Hematopoietic multipotent progenitor cell treated with erythropoietin and hydrocortisone succinate and interleukin-3 and kit ligand, for 8 days (in vitro differentiated cells): Measurements from ENCODE around the gene MTMR11.
"Not testable (repeated sequence)": the region's sequence is repeated elsewhere in the genome, so short reads cannot be mapped to it uniquely, and the experiment has no call there.

Experiments
- DNase-seq: peaks from one replicate; pipeline ENCODE4 v3.0.0-alpha.2; 2015

Gene MTMR11

DNA sequence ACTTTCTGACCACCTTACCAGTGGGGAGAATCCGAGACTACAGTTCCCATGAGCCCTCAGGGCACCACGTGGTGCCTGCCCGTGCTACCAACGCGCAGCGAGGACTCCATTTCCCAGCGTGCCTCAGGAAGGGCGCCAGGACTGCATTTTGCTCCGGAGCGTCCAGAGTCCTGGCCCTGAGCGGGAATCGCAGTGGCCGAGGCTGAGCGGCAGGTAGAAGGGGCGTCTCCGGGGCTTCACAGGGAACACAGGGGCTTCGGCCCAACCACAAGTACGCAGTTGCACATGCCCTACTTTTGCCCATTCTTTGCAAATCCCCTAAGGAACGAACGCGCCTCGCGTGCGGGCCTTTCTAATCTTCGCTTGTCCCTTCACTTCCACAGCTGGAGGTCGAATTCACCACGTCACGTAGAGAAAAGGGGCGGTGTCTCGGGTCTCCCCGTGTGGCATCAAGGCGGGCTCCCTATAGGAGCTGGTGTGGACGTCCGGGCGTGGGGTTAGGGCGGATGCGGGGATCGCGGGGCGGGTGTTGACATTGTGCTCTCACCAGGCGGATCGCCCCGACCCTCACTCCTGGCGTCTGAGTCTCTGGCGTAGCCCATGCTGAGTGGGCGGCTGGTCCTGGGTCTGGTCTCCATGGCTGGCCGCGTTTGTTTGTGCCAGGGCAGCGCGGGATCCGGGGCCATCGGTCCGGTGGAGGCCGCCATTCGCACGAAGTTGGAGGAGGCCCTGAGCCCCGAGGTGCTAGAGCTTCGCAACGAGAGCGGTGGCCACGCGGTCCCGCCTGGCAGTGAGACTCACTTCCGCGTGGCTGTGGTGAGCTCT is 37.0 kb downstream of the MTMR11 start, which contains the start of gene BOLA1:
TSS of gene BOLA1 (plus strand) at position 109 of the 825 bp plus-strand sequence. CDS start at position 601, 492 bp downstream.
- peak; percentile 95 for DNase-seq

DNA sequence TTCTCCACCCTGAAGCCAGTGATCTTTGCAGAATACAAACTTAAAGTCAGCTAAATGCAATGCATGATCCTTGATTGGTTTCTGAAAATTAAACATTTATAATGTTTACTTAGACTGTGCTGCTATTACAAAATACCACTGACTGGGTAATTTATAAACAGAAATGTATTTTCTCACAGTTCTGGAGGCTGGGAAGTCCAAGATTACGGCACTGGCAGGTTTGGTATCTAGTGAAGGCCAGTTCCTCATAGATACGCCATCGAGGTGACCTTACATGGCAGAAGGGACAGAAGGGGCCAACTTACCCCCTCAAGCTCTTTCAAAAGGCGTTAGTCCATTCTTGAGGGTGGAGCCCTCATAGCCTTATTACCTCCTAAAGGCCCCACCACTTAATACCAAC is 40.1 kb downstream of the MTMR11 start:
- DNase-seq: no peak

DNA sequence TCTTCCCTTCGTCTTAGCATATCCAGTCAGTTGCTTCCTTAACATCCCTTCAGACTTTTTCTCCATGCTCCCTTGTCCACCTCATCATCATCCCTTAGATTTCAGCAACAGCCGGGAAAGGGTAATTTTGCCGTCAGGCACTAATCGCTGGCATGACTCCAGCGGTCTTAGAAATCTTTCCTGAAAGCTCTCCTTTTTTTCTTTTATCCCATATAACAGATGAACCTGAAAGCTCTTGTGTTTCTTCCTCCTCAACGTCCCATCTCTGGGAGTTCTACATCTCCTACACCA is 47.7 kb downstream of the MTMR11 start:
- DNase-seq: no peak

DNA sequence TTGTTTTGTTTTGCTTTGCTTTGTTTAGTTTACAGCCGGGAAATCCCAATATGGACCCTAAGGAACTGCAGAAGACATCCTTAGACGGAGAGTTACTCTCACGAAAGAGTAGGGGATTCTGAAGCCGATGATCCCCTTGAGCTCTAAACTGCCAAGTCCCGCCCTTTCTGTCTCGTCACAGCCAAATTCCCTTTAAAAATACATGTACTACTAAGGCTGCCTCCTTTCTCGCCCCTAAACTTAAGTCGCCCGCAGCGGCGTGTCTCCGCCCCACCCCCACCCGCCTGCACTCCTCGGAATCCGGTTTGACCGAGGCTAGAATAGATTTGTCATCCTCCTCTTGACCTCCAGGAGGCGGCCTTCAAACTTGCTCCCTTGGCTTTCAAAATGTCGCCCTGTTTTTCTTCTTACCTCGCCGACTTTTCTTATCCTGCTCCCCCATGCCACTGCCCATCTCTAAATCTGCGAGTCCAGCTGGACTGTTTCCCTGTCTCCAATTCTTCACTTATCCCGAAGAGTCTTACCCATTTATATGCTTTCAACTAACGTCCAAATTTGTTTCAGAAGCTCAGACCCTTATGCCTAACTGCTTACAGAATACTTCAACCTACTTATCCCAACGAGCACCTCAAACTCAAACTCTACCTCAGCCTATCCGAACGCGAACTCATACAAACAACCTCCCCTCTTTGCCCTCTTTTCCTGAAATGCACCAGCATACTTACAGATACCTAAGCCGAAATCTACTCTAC is 48.3 kb downstream of the MTMR11 start:
- peak; percentile 97 for DNase-seq

DNA sequence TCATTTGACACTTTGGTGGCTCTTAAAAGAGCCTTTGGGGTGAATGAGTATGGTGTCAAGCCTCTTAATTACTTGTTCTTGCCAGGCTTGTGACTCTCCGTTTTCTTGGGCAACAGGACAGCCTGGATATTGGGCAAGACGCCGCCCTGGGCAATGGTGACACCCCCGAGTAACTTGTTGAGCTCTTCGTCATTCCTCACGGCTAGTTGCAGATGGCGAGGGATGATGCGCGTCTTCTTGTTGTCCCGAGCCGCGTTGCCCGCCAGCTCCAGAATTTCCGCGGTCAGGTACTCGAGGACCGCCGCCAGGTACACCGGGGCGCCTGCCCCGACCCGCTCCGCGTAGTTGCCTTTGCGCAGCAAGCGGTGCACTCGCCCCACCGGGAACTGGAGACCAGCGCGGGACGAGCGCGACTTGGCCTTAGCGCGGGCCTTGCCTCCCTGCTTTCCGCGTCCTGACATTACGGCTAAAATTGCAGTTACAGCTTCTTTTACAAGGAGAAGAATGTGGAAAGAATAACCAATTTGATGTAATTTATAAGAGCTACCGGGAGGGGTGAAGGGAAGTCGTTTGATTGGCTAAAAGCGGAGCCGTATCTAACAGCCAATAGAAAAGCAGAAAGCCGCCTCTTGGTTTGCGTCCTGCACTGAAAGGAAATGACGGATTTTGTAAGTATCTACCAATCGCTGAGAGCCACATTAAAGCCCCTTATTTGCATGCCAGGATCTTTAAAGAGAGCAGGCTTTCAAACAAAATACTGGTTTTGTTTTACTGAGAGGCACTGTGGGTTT is 49.0 kb downstream of the MTMR11 start:
- DNase-seq: peak; percentile 99

DNA sequence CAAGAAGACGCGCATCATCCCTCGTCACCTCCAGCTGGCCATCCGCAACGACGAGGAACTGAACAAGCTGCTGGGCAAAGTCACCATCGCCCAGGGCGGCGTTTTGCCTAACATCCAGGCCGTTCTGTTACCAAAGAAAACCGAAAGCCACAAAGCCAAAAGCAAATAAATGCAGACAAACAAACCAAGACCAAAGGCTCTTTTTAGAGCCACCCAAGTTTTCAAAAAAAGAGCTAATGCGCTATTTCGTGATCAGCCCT is 49.6 kb downstream of the MTMR11 start:
- not testable (repeated sequence) for DNase-seq

DNA sequence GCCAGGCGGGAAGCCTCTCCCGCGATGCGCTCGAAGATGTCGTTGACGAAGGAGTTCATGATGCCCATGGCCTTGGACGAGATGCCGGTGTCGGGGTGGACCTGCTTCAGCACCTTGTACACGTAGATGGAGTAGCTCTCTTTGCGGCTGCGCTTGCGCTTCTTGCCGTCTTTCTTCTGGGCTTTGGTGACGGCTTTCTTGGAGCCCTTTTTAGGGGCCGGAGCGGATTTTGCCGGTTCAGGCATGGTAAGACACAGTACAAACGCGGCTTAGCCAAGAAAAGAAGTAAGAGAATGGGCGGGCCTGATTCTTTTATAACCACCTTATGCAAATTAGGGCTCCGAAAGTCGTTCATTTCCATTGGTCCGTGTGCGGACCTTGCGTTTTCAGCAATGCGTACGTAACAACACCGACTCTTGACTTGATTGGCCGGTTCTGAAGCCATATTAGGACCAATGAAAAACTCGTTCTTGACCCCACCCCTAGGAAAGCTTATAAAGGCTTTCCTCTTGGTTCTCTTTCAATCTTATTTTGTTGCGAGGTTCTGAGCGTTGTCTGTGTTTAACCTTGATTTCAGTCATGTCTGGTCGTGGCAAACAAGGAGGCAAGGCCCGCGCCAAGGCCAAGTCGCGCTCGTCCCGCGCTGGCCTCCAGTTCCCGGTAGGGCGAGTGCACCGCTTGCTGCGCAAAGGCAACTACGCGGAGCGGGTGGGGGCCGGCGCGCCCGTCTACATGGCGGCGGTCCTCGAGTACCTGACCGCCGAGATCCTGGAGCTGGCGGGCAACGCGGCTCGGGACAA is 50.1 kb downstream of the MTMR11 start:
- DNase-seq: peak; percentile 99

DNA sequence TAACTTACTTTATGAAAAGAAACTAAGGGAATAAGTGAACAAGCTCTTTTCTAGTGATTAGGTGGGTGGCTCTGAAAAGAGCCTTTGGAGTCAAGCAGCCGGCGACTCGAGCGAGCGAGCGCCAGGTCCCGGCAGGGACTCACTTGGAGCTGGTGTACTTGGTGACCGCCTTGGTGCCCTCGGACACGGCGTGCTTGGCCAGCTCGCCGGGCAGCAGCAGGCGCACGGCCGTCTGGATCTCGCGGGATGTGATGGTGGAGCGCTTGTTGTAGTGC is 50.6 kb downstream of the MTMR11 start:
- not testable (repeated sequence) for DNase-seq

DNA sequence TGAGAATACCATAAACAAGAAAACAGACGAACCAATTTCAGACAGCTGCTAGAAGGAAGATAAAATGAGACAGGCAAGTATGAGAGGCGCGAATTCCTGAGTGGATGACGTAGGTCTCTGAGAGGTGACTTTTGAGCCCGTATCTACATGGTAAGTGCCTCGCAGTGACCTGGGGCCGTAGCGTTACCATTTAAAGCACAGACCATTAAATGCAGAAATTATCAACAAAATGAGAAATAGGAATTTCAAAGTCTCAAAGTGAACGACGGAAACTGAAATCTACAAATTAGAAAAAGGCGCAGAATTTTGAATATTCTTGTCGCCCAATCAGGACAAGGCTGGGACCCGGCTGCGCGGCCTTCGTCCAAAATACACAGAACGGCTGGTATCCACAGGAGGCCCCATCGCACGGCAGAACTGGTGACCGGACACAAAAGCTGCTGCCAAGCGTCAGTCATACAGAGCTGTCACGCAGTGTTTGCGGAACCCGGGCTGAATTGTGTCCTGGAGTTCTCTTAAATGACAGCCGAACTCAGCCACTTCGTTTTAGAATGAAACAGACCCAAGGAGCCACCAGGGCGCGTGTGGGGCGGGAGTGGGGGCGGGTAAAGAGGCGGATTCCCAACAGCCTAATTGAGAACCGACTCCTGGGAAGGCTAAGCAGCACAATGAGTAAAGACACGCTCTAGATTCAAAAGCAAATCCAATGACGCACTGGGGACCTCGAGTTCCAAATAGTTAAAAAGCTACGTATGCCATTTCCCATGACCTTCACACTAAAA is 51.1 kb downstream of the MTMR11 start:
- peak; percentile 93 for DNase-seq

DNA sequence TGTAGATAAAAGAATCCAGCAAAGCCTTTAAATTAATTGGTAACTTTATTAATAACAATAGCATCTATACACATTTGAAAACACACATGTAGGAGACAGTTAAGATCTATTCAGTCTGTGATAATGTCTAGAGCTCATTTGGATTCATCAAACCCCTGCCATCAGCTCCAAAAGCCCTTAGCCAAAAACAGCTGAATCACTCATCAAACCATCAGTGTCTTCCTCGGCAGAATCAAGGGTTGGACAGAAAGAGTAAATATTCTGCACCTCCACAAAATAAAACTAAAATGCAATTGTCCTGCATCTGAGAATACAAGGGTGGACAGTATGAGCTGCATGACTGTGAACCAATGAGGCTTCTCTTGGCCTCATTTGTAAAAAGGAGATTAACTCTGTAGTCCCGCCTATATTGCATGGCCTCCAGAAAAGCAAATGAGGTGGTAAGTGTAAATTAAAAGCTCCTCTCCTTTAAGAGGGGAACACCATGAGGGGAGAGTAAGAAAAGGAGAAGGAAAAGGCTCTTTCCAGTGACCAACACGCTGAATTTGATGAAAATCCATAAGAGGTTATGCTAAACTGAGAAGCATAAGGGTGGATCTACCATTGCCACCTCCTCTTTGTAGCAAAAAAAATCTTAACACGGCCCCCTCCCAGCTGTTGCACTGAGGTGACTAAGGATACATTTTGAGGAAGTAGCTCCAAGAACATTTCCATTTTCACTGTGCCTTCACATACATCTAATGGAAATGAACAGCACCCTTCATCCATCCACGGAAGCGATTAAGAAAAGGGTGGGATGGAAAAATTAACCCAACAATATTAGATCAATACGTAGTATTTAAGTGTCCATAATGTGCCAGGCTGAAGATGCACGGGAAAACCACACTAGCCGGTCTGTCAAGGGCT is 52.0 kb downstream of the MTMR11 start:
- peak; percentile 87 for DNase-seq

DNA sequence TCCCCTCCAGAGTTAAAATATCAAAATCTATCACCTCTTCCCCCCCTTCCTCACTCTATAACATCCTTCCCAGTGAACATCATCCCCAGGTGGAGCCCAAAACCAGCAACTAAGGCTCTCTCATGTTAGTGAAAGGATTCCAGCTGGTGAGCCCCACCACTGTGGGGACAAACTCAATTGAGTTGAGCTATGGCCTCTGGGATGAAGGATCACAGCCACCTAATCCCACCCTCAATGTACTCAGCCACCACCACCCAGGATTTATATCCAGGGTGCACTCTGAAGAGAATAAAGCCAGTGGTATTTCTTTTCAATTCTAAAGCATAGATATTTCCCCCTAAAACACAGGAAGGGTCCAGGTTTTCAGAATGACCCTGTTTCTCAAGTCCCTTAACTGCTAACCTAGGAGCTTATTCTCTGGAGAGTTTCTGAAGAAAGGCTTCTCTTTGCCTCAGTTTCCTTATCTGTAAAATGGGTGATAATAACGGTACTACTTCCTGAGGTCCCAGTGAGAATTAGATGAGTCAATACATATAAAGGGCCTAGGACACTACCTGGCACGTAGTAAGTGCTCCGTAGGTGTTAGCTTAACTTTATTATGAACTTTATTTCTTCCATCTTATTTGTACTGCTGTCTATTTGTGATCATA is 53.0 kb downstream of the MTMR11 start:
- no peak for DNase-seq

DNA sequence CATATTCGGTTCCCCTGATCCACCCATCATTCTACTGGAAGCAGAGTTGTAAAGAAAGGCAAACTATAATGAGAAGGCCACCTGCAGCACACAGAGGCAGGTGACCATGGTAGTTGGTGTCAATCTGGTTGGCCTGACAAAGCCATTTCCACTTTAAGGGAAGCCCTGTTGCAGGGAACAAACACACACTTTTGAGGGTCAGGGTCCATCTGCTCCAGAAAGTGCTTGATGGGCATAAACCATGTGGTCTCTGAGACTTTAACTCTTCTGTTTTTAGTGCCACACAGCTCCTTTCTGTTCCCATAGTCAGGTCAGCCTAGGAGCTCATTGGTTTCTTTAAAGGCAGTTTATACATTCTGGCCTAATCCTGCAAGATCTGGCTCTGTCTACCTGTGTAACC is 54.8 kb downstream of the MTMR11 start:
- no peak for DNase-seq

DNA sequence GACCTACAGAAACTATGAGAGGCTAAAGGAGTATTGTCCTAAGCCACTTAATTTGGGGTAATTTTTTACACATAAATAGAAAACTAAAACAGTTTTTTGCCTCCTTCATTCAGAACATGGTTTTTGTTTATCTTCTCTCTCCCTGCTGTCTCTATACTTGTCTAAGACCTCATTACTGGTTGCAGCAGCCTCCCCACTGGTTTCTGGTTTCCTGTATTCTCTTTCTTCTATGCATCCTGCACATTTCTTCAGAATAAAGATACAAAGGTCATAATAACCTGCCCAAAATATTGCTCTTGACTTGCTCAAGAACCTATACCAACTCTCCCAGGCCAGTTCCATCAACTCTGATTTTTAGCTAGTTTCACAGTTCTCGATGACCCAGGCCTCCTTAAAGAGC is 57.1 kb downstream of the MTMR11 start:
- DNase-seq: no peak
